ENCODE results near the gene STX8.

- TF ChIP-seq POLR2A (IDR thresholded peaks at IDR 0.05) (no peak), CTCF (IDR thresholded peaks at IDR 0.05) (no peak), POLR2AphosphoS5 (IDR thresholded peaks at IDR 0.05) (no peak)
Measured at GRCh38 chr17:9202532-9202931, 373.1 kb downstream of the STX8 start.

Measured in prostate gland (tissue), 2 donors.